Testis (tissue), 3 donors: ENCODE results near the gene DMRTA2. TPM values are rescaled to one million over a fixed set of nuclear protein-coding genes. Genes with fewer than 3 reads are reported as not detected.

Experiments used
- DNase-seq: peaks from one replicate; pipeline ENCODE4 v3.0.0-alpha.2; 2019
- H3K27ac ChIP-seq, 2 donors: fragments of 200-600 bp; sonication (generic); one replicate each; pipeline ENCODE4 v1.5.1; 2019
- H3K27me3 ChIP-seq: fragments of 200-600 bp; sonication (generic); one replicate; pipeline ENCODE4 v1.5.1; 2019
- H3K36me3 ChIP-seq: fragments of 200-600 bp; sonication (generic); one replicate; pipeline ENCODE4 v1.5.1; 2017; ENCODE audit warnings: low read depth; ENCODE audit errors: missing control alignments
- H3K4me1 ChIP-seq: fragments of 200-600 bp; sonication (generic); one replicate; pipeline ENCODE4 v1.5.1; 2019
- H3K4me3 ChIP-seq, 2 donors: fragments of 200-600 bp; sonication (generic); one replicate each; pipeline ENCODE4 v1.5.1; 2017 to 2019
- H3K9me3 ChIP-seq: fragments of 200-600 bp; sonication (generic); one replicate; pipeline ENCODE4 v1.5.1; 2017
- CTCF ChIP-seq, 3 experiments: fragments of 450-650 bp in 2 of 3; fragments of 200-600 bp in 1 of 3; sonication (generic) in 1 of 3; IDR thresholded peaks; one replicate each; pipeline ENCODE4 v1.5.1; 2016 to 2019; ENCODE audit warnings: antibody characterized with exemption in 3 of 3, mild to moderate bottlenecking in 2 of 3, moderate library complexity in 1 of 3
- POLR2A ChIP-seq: fragments of 450-650 bp; IDR thresholded peaks from one replicate; pipeline ENCODE4 v1.6.1; 2017; ENCODE audit warnings: antibody characterized with exemption, mild to moderate bottlenecking, moderate library complexity
- WGBS, 2 donors: methylation state at CpG; one replicate each; pipeline ENCODE4 v1.1.5; 2018; 5-methylcytosine and 5-hydroxymethylcytosine counted together
- intact Hi-C: fragments of 100-400 bp; cut with DNase I; formaldehyde crosslinking; loops from one replicate; pipeline ENCODE4 v1.15.1; 2023; ENCODE audit warnings: low total_unique reads
- polyA plus RNA-seq: library from polyadenylated mRNA; stranded (reverse); fragments of 350-450 nt; fragmentation: Illumina TruSeq; extraction: RNeasy Lipid Tissue Mini Kit (QIAGEN cat#74804); gene quantifications from one replicate; pipeline ENCODE4 v1.2.3, GENCODE V29; 2014; ENCODE audit warnings: low read depth, low replicate concordance; ENCODE audit not compliant: insufficient read depth
- total RNA-seq, 2 donors: library from RNA; depleted of rRNA; stranded (reverse); fragments of >200 nt; gene quantifications; one replicate each; pipeline ENCODE4 v1.2.3, GENCODE V29; 2016

DMRTA2 gene
- total and polyA plus RNA-seq, 3 donors from 2014 or later: 1.2 to 5.1 (median 3.5) TPM

GRCh38 chr1:50441183-50441582, 17.9 kb upstream of the DMRTA2 start:
- H3K9me3 ChIP-seq: no peaks in the 10 kb centered on the region
- H3K4me3 ChIP-seq: no peak overlapping the region
- intact Hi-C loops: no loop called here
- no peaks in the 10 kb centered on the region for H3K36me3 ChIP-seq
- DNase-seq: no peak
- TF ChIP-seq CTCF (IDR thresholded peaks at IDR 0.05): no peak
- TF ChIP-seq POLR2A: no peak
- WGBS, 2 donors: 89% methylated on average over 6 of the region's 6 CpGs
- no peaks in the 10 kb centered on the region for H3K4me1 ChIP-seq
- no peak overlapping the region for H3K27ac ChIP-seq
- no peaks in the 10 kb centered on the region for H3K27me3 ChIP-seq

GRCh38 chr1:50438945-50439344, 15.7 kb upstream of the DMRTA2 start:
- intact Hi-C loops: no loop called here
- H3K27ac ChIP-seq: no peak overlapping the region
- no peak for DNase-seq
- H3K27me3 ChIP-seq: no peaks in the 10 kb centered on the region
- no peaks in the 10 kb centered on the region for H3K9me3 ChIP-seq
- TF ChIP-seq CTCF (IDR thresholded peaks at IDR 0.05) (no peak), POLR2A (no peak)
- no peaks in the 10 kb centered on the region for H3K36me3 ChIP-seq
- no peak overlapping the region for H3K4me3 ChIP-seq
- no peaks in the 10 kb centered on the region for H3K4me1 ChIP-seq

DNA sequence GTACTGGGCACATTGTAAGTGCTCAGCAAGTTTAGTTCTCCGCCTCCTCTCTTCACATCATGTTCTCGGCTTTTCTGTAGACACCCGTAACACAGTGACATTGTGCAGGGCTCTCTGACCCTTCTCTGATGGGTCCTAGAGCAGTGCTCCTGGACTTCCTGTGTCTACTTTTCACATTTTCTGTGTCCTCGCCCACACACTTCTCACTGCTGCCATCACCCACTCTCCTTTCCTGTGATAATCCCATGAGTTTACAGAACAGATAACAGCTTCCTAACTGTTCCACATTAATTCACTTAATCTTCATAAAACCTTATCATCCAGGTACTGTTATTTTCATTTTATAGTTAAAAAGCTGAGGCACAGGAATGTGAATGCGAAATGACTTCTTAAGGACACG, 13.2 kb upstream of the DMRTA2 start:
- H3K9me3 ChIP-seq: no peaks in the 10 kb centered on the region
- H3K4me3 ChIP-seq: no peak overlapping the region
- no peaks in the 10 kb centered on the region for H3K27me3 ChIP-seq
- DNase-seq: no peak
- H3K4me1 ChIP-seq: no peaks in the 10 kb centered on the region
- intact Hi-C loops: no loop called here
- H3K27ac ChIP-seq: no peak overlapping the region
- WGBS, 2 donors: 85 to 88% methylated on average over 6 of the region's 6 CpGs
- H3K36me3 ChIP-seq: no peaks in the 10 kb centered on the region
- TF ChIP-seq CTCF (IDR thresholded peaks at IDR 0.05) (no peak), POLR2A (no peak)

DNA sequence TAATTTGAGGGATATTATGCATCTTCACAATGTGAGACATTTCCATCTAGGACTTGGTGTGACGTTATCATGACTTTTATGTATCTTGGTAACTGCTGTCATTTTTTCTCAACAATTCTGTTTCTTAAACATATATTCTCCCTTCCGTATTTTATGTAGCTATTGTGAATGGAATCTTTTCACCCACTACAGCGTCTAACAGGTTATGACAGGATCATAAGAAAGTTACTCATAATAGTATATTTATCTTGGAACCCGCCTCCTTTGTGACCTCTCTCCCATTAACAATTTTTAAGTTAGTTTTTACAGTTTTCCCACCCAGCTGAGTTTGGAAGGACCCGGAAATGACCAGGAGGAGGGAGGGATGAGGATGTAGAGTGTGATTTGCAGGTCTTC, 6.8 kb upstream of the DMRTA2 start:
- DNase-seq: no peak
- Histone ChIP-seq H3K27me3 (no peaks in the 10 kb centered on the region), H3K27ac (no peak overlapping the region), H3K9me3 (no peaks in the 10 kb centered on the region), H3K4me3 (no peak overlapping the region), H3K36me3 (no peaks in the 10 kb centered on the region), H3K4me1 (peaks cover 11% of the 10 kb centered on the region)
- intact Hi-C loops: no loop called here
- no peak for TF ChIP-seq CTCF (IDR thresholded peaks at IDR 0.05)
- no peak for TF ChIP-seq POLR2A
- WGBS, 2 donors: 30 to 31% methylated on average over 5 of the region's 5 CpGs

- intact Hi-C loops: no loop called here
- no peaks in the 10 kb centered on the region for H3K36me3 ChIP-seq
- no peaks in the 10 kb centered on the region for H3K27me3 ChIP-seq
- no peaks in the 10 kb centered on the region for H3K9me3 ChIP-seq
- 8% methylated on average over 18 to 31 of the region's 35 CpGs for WGBS, 2 donors
- no peak overlapping the region for H3K4me3 ChIP-seq
- H3K4me1 ChIP-seq: peaks cover 11% of the 10 kb centered on the region
- TF ChIP-seq POLR2A: no peak
- TF ChIP-seq CTCF (IDR thresholded peaks at IDR 0.05): no peak
- no peak overlapping the region for H3K27ac ChIP-seq
- no peak for DNase-seq
Measured at GRCh38 chr1:50427818-50428779, 4.9 kb upstream of the DMRTA2 start.
